HK-2 (cell line): Measurements from ENCODE around the gene IVD.

Experiments used
- DNase-seq: peaks from one replicate; pipeline ENCODE4 v3.0.0-alpha.2; 2018; ENCODE audit not compliant: unreplicated experiment

The IVD gene

DNA sequence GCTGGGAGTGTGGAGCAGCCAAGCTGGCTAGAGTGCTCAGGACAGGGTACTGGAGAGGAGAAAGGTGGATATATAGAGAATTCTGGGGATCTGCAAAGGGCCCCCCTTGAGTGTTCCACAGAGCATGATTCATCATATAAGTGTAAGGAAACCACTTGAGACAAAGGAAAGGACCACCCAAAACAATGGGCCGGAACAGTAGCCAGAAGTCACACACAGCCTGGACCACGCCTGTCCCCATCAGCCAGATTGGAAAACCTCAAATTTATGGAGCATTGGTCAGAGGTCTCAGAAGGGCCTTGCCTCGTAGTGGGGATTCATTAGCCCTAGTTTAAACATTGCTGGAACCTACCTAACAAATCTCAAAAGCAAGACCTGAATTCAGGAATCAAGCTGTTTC lies 28.0 kb upstream of the IVD start:
- DNase-seq, result no peak

DNA sequence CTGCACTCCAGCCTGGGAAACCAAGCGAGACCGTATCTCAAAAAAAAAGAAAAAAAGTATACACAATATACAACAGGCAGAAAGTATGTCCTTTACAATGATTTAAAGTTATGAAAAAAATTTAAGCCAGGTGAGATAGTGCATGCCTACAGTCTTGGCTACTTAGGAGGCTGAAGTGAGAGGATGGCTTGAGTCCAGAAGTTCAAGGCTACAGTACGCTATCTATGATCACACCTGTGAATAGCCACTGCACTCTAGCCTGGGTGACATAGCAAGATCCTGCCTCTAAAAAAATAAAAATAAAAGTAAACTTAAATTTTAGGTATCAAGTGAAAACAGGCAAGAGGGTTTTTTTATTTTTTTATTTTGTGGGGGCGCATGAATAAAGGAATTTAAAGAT lies 26.2 kb upstream of the IVD start:
- DNase-seq, result no peak

DNA sequence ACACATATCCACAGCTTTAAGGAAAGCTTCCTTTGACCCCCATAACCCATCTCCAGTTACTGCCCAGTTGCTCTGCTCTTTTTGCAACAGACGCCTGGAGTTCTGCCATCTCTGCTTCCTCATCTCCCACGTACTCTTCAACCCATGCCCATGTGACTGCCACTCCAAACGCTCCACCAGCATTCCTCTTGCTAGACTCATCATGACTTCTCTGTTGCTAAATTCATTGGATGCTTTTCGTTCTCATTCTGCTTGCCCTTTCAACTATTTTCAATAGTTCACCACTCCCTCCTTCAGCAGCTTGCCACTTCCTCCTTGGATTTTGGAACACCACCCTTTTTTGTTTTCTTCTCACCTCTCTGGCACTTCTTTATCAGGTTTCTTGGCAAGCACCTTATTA lies 25.7 kb upstream of the IVD start:
- peak; percentile 49 for DNase-seq

DNA sequence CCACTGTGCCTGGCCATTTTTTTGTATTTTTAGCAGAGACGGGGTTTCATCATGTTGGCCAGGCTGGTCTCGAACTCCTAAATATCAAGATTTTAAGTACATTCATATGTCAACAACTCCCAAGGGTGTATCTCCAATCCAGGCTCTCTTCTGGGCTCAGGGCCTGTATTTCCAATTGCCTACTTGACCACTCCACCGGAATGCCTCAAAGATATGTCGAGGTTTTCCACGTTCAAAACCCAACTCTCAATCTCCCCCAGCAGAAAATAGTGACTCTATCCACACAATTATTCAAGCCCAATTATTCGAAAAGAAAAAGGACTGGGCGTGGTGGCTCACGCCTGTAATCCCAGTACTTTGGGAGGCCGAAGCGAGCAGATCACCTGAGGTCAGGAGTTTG lies 25.0 kb upstream of the IVD start:
- no peak for DNase-seq

DNA sequence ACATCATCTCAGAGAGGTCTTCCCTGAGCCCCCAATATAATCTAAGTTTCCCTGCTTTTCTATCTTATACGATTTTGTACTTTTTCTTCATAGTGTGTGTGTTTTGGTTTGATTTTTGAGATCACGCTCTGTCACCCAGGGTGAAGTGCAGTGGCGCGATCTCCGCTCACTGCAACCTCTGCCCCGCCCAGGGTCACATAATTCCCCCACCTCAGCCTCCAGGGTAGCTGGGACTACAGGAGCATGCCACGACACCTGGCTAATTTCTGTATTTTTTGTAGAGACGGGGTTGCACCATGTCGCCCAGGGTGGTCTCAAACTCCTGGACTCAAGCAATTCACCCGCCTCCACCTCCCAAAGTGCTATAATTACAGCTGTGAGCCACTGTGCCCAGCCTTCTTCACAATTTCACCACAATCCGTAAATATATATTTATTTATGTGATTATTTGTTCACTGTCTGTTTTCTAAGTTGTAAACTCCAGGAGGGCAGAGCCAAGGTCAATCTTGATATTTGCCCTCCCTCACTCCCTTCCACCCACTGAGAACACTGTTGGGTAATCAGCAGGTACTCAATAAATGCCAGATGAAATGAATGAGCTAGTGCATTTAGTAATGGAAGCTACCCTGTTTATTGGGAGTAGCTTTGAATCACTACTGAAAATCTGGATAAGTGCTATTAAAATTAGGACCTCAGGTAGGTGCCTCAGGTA lies 23.6 kb upstream of the IVD start:
- no peak for DNase-seq

DNA sequence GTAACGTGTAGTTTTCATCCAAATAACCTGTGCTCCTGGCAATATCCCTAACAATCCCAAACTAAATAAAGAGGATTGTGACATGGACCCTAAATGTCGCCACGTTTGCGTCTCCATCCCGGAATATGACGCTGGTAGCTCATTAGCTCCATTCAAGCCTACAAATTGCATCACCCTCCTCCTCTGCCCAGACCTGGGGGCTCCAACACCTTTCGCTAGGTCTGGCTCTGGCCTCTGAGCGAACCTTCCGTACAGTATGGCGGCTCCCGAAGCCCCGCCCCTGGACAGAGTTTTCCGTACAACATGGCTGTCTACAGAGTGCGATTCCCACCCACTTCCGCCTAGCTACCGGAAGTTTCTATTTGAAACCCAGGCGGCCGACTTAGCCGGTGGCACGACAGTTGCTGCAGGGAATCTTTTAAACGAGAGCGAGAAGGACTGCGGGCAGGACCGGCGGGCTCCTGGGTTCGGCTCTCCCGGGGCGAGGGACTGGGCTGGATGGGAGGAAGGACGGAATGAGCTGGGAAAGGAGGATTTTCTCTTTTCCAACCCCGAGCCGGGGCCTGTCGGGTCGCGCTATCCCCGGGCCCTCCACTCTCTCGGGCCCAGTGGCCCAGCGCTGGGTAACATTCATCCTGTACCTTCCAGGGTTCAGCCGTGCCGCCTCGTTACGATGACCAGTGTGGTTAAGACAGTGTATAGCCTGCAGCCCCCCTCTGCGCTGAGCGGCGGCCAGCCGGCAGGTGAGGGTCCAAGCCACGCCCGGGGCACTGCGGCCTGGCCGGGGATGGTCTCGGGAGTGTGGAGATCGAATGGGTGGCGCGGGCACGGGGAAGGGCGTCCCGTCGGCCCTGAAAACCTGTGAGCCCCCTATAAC lies 22.8 kb upstream of the IVD start, which contains the start of gene KNSTRN:
TSS of gene KNSTRN (plus strand) at position 142 of the 877 bp plus-strand sequence. CDS start at position 257, 115 bp downstream.
- DNase-seq, result peak; percentile 83

DNA sequence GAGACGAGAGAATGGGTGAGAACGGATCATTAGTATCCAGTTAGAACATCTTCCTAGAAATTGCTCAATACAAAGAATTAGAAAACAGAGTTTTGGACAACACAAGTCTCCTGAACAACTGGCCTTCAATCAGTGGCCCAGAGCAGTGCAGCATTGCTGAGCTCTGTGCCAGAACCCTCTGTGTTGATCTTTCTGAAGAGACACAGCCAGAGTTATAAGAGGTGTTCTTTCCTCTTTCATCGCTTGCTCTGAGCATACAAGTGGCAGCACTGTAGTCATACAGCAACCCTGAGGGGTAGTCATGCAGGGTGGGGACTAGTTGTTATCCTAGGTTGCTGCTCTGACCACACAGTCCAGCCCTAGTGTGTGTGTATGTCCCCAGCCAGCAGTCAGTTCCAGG lies 19.1 kb upstream of the IVD start:
- no peak for DNase-seq

DNA sequence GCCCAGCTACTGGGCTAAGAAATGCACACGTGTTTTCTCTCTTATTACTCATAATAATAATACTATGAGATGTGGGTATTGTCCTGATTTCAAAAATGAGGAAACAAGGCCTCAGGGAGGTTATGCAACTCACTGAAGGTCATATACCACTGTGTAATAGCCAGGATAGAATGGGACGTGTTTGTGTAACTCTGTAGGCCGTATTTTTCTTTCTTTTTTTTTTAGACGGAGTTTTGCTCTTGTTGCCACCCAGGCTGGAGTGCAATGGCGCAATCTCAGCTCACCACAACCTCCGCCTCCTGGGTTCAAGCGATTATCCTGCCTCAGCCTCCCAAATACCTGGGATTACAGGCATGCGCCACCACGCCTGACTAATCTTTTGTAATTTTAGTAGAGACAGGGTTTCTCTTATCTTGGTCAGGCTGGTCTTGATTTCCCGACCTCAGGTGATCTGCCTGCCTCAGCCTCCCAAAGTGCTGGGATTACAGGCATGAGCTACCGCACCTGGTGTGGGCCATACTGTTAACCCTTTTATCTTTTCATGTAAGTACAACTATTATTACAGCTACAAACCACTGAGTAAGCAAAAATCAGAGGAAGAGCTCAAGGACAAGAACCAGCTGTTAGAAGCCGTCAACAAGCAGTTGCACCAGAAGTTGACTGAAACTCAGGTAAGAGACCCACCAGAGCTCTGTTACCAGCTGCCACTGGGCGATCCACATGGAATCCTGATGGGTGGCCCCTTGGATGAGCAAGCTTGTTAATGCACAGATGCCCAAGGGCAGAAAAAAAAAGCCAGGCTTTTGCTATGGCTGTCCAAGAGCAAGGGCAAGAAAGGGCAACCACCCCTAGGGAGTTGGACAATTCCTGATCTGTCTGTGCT lies 16.4 kb upstream of the IVD start:
- no peak for DNase-seq

DNA sequence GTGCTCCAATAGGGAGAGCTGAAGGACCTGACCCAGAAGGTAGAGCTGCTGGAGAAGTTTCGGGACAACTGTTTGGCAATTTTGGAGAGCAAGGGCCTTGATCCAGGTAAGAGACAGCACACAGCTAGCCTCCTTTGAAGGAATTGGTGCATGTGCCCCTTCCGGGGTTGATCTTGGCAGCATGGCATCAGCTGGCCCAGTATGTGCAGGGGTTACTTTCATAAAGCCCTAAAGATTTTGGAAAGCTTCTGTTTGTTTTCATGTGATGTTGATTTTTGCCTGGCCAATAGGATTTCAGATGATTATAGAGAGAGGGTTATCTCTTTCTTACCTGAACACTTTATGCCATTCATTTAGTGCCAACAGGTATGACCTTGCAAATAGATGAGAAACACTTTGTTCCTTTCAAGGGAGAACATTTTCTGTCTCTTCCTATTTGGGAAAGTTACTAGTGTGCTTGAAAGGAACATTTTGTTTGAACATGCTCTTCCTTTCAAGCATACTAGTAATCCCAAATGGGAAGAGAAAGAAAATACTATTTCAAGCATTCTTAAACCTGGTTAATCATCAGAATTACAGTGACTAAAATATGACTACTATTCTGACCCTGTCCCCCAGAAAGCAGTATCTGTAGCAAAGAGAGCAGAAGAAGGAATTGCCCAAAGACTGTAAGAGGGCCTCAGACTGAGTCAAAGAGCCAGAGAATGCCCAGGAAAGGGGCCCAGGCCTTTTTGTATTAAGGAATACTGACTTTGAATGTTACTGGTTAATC lies 15.6 kb upstream of the IVD start:
- no peak for DNase-seq

DNA sequence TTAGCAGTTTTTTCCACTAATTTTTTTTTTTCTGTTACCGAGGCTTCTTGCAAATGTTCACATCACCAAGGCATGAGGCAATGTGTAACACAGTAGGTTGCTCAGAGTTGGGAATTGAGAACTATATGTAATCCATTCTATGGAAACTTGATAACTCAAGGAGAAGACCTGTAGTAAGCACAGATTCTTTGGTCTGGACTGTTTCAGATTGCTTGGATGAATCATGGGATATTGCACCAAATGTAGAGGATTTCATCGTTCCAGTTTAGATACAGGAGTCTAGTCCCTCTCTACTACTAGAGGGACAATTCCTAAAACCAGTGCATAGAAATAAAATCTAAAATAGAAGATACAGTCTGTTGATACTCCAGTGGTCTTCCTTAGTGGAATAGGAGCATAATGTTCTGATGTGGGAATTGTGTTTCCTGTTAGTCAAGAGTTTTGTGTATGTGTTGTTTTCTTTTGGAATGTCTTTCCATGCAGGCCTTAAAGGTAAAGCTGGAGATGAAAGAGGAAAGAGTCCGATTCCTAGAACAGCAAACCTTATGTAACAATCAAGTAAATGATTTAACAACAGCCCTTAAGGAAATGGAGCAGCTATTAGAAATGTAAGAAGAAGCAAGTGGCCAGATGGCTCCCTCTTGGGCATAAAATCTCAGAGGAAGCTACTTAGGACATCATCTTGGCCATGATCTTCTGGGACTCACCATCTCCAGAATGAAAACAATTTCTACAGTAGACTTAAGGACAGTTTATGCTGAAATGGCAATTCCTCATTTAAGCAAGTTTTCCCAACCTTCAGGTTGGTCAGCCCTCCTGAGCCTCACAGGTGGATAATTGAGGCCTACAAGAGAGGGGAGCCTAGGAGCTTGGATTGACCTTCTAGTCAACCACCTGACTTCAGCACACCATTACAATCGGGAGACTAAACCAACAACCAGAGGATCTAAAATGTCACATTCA lies 12.3 kb upstream of the IVD start:
- DNase-seq, result no peak

DNA sequence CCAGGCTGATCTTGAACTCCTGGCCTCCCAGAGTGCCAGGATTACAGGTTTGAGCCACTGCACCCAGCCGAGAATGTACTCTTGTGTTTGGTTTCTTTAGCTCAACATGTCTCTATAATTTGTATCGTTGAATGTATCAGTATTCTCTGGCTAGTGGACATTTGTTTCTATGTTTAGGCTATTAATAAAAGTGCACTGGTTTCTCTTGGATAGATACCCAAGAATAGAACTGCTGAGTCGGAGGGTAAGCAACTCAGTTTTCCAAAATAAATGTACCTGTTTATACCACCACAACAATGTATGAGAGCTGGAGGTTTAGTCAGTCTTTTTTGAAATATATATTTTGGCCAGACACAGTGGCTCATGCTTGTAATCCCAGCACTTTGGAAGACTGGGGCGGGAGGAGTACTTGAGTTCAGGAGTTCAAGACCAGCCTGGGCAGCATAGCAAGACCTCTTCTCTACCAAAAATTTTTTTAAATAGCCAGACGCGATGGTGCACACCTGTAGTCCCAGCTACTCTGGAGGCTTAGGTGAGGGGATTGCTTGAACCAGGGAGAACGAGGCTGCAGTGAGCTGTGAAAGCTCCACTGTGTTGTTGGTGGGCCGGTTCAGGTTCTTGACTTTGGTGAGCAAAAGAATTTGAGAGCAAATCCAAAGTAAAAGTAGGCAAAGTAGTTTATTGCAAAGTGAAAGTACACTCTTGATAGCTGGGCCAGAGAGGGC lies 7.7 kb upstream of the IVD start:
- DNase-seq, result no peak

DNA sequence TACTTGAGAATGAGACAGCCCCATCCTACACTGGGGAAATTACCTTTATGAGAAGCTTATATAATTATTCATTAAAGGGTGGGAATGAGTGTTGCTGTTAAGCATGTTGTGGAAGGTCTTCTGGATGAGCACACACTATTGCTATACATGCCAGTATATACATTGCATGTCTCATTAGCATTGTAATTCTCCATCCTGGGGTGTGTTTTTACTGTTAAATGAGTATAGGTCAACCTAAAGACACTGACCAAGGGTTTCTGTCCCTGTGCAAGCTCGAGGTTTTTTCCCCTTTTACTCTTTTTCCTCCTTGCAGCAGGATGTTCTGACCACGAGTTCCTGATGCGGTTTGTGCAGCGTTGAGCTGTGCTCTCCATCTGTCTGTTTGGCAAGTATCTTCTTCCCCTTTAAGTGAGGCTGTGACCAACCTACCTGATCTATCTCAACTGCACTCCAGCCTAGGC lies 7.2 kb upstream of the IVD start:
- DNase-seq, result no peak

DNA sequence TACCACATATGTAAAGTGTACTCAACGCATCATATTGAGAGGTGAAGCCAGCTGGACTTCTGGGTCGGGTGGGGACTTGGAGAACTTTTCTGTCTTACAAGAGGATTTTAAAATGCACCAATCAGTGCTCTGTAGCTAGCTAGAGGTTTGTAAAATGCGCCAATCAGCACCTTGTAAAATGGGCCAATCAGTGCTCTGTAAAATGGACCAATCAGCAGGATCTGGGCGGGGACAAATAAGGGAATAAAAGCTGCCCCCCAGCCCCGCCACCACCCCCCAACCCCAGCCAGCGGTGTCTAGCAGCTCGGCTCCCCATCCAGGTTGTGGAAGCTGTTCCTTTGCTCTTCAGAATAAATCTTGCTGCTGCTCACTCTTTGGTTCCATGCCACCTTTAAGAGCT lies 6.2 kb upstream of the IVD start:
- DNase-seq, result no peak

DNA sequence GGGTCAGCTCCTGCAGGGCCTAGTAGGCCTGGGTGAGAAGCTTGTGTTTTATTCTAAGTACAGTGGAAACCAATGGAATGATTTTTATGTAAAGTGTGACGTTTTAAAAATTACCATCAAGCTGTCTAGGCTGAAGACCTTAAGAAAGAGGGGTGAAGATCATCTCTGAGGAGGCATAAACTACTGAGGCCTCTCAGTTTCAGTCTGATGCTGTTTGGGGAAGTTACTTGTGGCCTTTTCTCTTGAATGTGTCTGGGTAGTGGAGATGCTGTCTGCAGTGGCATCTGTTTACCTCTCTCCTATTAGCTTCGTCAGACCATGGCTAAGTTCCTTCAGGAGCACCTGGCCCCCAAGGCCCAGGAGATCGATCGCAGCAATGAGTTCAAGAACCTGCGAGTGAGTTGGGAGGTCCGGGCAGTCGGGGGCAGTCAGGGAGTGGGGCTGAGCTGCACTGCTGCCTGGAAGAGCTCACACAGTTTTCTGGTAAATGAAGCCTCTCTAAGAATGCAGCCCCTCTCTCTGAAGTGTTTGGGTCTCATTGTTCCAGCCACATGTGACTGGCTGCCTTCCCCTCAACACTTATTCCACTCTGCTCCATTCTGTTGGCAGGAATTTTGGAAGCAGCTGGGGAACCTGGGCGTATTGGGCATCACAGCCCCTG lies 1.9 kb downstream of the IVD start:
- DNase-seq, result no peak

DNA sequence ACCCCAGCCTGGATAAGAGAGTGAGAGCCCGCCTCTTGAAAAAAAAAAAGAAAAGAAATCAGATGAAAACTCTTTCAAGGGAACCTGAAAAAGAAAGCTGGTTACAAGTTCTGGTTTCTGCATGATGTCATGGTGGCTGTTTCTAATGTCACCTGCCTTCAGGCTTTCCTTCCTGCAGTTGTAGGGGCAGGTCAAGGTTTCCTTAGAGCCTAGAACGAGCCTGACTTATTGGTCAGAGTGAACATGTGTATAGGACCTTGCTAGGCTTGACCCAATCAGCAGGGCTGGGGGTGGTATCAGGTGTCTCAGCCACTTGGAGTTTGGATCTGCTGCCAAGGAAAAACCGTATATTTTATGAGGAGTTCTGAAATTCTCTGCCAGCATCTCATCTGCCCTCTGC lies 3.8 kb downstream of the IVD start:
- DNase-seq, result no peak

DNA sequence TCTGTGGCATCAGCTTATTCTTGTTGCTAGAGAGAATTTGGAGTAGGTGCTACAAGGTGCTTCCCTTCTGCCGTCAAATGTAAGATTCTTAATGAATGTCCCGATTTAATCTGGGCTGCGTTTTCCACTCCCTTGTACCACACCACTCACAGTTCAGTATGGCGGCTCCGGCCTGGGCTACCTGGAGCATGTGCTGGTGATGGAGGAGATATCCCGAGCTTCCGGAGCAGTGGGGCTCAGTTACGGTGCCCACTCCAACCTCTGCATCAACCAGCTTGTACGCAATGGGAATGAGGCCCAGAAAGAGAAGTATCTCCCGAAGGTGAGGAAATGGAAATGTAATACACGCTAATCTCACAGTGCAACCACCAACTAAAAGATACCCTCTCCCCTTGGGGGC lies 4.9 kb downstream of the IVD start:
- DNase-seq, result no peak

DNA sequence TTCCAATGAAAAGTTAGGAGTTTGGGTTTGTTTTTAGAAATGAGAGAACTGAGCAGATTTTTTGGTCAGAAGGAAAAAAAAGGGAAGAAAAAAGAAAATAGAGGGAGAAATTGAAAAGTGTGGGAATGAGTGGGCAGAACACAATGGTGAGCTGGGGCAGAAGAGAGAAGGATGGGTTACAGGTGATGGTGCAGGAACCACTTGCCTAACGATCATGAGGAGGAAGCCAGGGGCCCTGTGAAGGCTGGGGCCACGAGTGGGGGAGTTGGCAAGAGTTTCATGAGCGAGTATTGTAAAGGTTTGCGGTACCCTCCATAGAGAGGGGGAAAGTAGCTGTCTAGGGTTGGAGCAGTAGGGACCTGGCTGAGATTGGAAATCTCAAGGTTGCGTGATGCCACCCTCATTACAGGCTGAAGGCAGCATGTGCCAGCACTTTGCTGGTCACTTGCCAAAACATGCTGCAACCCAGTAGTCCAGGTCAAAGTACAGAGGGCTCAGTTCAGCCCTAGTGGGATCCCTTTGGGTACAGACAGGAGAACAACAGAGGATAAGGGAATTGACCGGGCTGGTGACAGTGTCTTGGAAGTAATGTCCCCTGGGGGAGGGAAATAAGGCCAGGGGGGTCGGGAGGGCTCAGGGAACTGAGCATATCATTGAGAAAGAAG lies 6.6 kb downstream of the IVD start:
- no peak for DNase-seq

DNA sequence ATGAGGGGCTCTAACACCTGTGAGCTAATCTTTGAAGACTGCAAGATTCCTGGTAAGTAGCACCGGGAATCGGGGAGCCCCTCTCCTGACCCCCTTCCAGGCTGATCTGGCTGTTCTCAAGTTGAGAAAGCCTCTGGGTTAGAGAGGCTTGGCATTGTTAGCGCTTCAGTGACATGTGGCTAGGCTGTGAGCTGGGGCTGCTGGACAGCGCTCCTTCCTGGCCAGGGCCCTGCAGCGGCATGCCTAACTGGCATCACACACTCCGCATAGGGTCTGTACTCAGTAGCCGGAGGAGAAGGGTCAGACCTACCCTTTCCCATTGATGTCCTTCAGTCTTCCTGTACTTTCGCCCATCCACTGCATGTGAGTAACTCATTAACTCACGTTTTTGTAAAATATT lies 7.4 kb downstream of the IVD start:
- DNase-seq, result no peak
